GM23338 (cell line): ENCODE results near the gene ANKRD31.

ENCODE experiments used
- CREB1 ChIP-seq: fragments of 250-450 bp; sonication (Bioruptor Pico); IDR thresholded peaks from 2 replicates; pipeline ENCODE4 v1.5.0; 2020; ENCODE audit warnings: low read depth, mild to moderate bottlenecking, moderate library complexity
- CTCF ChIP-seq, 2 experiments: fragments of 200-600 bp in 1 of 2; sonication (generic) in 1 of 2; conservative IDR thresholded peaks; 2 replicates each; pipeline versions ENCODE4 v1.5.1 to v1.6.1; 2016 to 2017; ENCODE audit warnings: antibody characterized with exemption in 2 of 2, low read depth in 2 of 2, mild to moderate bottlenecking in 2 of 2, moderate library complexity in 1 of 2
- EZH2 ChIP-seq: fragments of 200-600 bp; sonication (generic); IDR thresholded peaks from one replicate; pipeline ENCODE4 v1.8.0; 2017; ENCODE audit warnings: antibody characterized with exemption, mild to moderate bottlenecking, low read depth; ENCODE audit not compliant: unreplicated experiment
- EZH2phosphoT487 ChIP-seq: fragments of 200-600 bp; sonication (generic); IDR thresholded peaks from one replicate; pipeline ENCODE4 v1.8.1; 2018; ENCODE audit warnings: antibody characterized with exemption; ENCODE audit not compliant: unreplicated experiment
- JUNB ChIP-seq: IDR thresholded peaks from one replicate; pipeline ENCODE4 v1.6.1; 2016; ENCODE audit warnings: antibody characterized with exemption; ENCODE audit not compliant: unreplicated experiment
- POLR2AphosphoS5 ChIP-seq: IDR thresholded peaks from 2 replicates; pipeline ENCODE4 v1.6.1; 2016; ENCODE audit warnings: antibody characterized with exemption, low read depth
- REST ChIP-seq: IDR thresholded peaks from one replicate; pipeline ENCODE4 v1.6.1; 2018; ENCODE audit warnings: antibody characterized with exemption; ENCODE audit not compliant: unreplicated experiment
- ZNF114 ChIP-seq: fragments of 250-450 bp; sonication (Bioruptor Pico); IDR thresholded peaks from 2 replicates; pipeline ENCODE4 v1.5.0; 2020; ENCODE audit warnings: mild to moderate bottlenecking, moderate library complexity
- ZNF462 ChIP-seq: fragments of 250-450 bp; sonication (Bioruptor Pico); IDR thresholded peaks from 2 replicates; pipeline ENCODE4 v1.5.0; 2020; ENCODE audit warnings: mild to moderate bottlenecking, moderate library complexity

- TF ChIP-seq CTCF (conservative IDR thresholded peaks at IDR 0.05; ENCODE audit: low read depth in 2 of 2), result no peak
- TF ChIP-seq POLR2AphosphoS5, result no peak
- TF ChIP-seq JUNB, result no peak
- TF ChIP-seq REST, result no peak
- TF ChIP-seq ZNF462, result no peak
- TF ChIP-seq EZH2, result no peak
- no peak for TF ChIP-seq EZH2phosphoT487
- no peak for TF ChIP-seq CREB1
- no peak for TF ChIP-seq ZNF114 (CRISPR knock-in tag)
These were observed 165.6 kb downstream of the ANKRD31 start for GRCh38 chr5:75071100-75071499.
